ENCODE data around the gene MPRIP. TPM values are rescaled to one million over a fixed set of nuclear protein-coding genes. Genes with fewer than 3 reads are reported as not detected.

MPRIP gene
- total RNA-seq, 1 experiment from 2014 or later, result 1,274 TPM

DNA sequence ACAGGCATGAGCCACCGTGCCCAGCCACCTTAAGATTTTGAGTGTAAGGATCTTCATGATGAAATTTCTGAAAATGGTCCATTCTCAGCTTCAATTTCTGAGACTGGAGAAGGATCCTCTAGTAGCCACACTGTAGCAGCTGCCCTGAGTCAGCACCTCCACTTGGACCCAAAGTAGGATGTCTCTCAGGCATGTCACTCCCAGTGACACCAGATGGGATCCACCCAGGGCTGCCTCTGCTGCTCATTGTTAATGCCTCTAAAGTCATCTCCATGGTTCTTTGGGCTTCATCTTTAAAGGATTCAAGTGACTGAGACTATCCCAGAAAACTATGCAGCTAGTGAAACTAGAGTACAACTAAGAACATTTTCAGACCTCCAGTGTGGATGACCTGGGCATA, 156.0 kb downstream of the MPRIP start:
- Histone ChIP-seq H3K9ac (ENCODE audit: low read length) (no peak overlapping the region), H3K36me3 (ENCODE audit: low read depth, low read length) (peaks cover 8% of the 10 kb centered on the region; the same call in 1 of the 2 replicates), H3K9me3 (ENCODE audit: low read length) (no peaks in the 10 kb centered on the region), H3K79me2 (ENCODE audit: low read length) (peaks cover 13% of the 10 kb centered on the region), H3K27ac (ENCODE audit: low read length) (no peak overlapping the region), H4K20me1 (ENCODE audit: low read length) (no peaks in the 10 kb centered on the region), H3K4me3 (ENCODE audit: low read length) (no peak overlapping the region), H3K4me1 (ENCODE audit: insufficient read depth, low read length) (no peaks in the 10 kb centered on the region; the same call in 1 of the 2 replicates), H3K9me2 (replicated peaks; ENCODE audit: low read length) (no peaks in the 10 kb centered on the region), H3K4me2 (ENCODE audit: low read length) (no peak overlapping the region), H3F3A (ENCODE audit: low read length, unreplicated experiment) (no peaks in the 10 kb centered on the region), H2AFZ (ENCODE audit: low read length) (no peak overlapping the region), H3K27me3 (ENCODE audit: low read length) (no peaks in the 10 kb centered on the region)
- ChIA-PET POLR2A (ENCODE audit: unreplicated experiment) (no interaction called here), CTCF (no interaction called here)
- ATAC-seq (no peak), DNase-seq (no peak)
- intact Hi-C loops (cut with micrococcal nuclease), result no loop called here
- no TSS peak for BruUV-seq (replicated peaks)
- TF ChIP-seq EZH2 (IDR thresholded peaks at IDR 0.05; ENCODE audit: low read length, unreplicated experiment) (no peak), EZH2phosphoT487 (IDR thresholded peaks at IDR 0.05; ENCODE audit: borderline replicate concordance, low read length) (no peak)
- TF ChIP-seq, protein P1, sequence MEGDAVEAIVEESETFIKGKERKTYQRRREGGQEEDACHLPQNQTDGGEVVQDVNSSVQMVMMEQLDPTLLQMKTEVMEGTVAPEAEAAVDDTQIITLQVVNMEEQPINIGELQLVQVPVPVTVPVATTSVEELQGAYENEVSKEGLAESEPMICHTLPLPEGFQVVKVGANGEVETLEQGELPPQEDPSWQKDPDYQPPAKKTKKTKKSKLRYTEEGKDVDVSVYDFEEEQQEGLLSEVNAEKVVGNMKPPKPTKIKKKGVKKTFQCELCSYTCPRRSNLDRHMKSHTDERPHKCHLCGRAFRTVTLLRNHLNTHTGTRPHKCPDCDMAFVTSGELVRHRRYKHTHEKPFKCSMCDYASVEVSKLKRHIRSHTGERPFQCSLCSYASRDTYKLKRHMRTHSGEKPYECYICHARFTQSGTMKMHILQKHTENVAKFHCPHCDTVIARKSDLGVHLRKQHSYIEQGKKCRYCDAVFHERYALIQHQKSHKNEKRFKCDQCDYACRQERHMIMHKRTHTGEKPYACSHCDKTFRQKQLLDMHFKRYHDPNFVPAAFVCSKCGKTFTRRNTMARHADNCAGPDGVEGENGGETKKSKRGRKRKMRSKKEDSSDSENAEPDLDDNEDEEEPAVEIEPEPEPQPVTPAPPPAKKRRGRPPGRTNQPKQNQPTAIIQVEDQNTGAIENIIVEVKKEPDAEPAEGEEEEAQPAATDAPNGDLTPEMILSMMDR (conservative IDR thresholded peaks at IDR 0.05; ENCODE audit: low read depth, low read length), result no peak

DNA sequence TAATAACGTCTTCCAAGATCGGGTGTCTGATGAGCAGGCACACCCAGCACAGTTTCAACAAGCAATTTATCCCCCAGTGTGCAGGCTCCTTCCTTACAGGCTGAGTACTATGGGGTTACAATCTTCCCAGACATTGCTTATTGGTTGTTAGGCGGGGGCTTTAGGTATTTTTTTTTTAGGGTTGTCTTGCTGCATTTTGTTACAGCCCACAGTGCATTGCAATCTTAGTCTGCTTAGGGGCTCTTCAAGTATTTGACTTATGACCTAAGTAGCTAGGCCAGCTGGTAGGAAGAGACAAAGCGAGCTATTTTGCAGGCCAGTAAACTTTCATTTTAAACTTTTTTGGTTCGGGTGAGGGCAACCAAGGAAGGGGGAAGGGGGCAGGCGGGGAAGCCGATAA, 158.1 kb downstream of the MPRIP start:
- ChIA-PET CTCF (no interaction called here), POLR2A (ENCODE audit: unreplicated experiment) (no interaction called here)
- H3K36me3 ChIP-seq (ENCODE audit: low read depth, low read length), result peaks cover 8% of the 10 kb centered on the region; the same call in 1 of the 2 replicates
- DNase-seq (no peak), ATAC-seq (no peak)
- no peak overlapping the region for H2AFZ ChIP-seq (ENCODE audit: low read length)
- no peaks in the 10 kb centered on the region for H3F3A ChIP-seq (ENCODE audit: low read length, unreplicated experiment)
- no peak overlapping the region for H3K4me3 ChIP-seq (ENCODE audit: low read length)
- H3K4me2 ChIP-seq (ENCODE audit: low read length), result no peak overlapping the region
- TF ChIP-seq EZH2 (IDR thresholded peaks at IDR 0.05; ENCODE audit: low read length, unreplicated experiment), result no peak
- no peak for TF ChIP-seq EZH2phosphoT487 (IDR thresholded peaks at IDR 0.05; ENCODE audit: borderline replicate concordance, low read length)
- TF ChIP-seq, protein P1 (conservative IDR thresholded peaks at IDR 0.05; ENCODE audit: low read depth, low read length), result no peak
- no TSS peak for BruUV-seq (replicated peaks)
- H3K79me2 ChIP-seq (ENCODE audit: low read length), result peaks cover 33% of the 10 kb centered on the region
- H3K27me3 ChIP-seq (ENCODE audit: low read length), result no peaks in the 10 kb centered on the region
- H3K9ac ChIP-seq (ENCODE audit: low read length), result no peak overlapping the region
- H4K20me1 ChIP-seq (ENCODE audit: low read length), result no peaks in the 10 kb centered on the region
- peaks cover 19% of the 10 kb centered on the region for H3K4me1 ChIP-seq (ENCODE audit: insufficient read depth, low read length)
- H3K9me3 ChIP-seq (ENCODE audit: low read length), result no peaks in the 10 kb centered on the region
- no peak overlapping the region for H3K27ac ChIP-seq (ENCODE audit: low read length)
- H3K9me2 ChIP-seq (replicated peaks; ENCODE audit: low read length), result no peaks in the 10 kb centered on the region
- intact Hi-C loops (cut with micrococcal nuclease), result no loop called here

DNA sequence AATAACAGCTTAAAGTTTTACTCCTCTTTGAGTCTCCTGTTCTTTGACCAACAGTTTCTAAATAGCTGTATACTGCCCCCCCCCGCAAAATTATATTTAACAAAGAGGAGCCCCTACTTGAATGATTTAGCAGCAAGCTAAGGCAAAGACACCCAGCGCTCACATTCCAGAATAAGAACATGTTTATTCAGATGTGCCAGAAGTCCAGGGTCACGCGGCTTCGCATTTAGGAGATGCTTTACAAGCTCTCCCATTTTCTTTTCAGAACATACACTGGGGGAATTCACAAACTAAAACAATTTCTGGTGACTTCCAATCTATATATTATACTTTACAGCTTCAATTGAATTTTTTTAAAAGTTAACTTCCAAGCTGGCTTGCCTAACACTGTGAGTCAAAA, 158.6 kb downstream of the MPRIP start:
- DNase-seq, result no peak
- Histone ChIP-seq H3K4me3 (ENCODE audit: low read length) (no peak overlapping the region), H3K9me2 (replicated peaks; ENCODE audit: low read length) (no peaks in the 10 kb centered on the region), H3K4me1 (ENCODE audit: insufficient read depth, low read length) (peaks cover 24% of the 10 kb centered on the region), H3K79me2 (ENCODE audit: low read length) (peaks cover 36% of the 10 kb centered on the region), H3K36me3 (ENCODE audit: low read depth, low read length) (peaks cover 8% of the 10 kb centered on the region; the same call in 1 of the 2 replicates), H3K4me2 (ENCODE audit: low read length) (no peak overlapping the region), H3K27ac (ENCODE audit: low read length) (no peak overlapping the region), H3K27me3 (ENCODE audit: low read length) (no peaks in the 10 kb centered on the region), H3K9me3 (ENCODE audit: low read length) (no peaks in the 10 kb centered on the region), H3F3A (ENCODE audit: low read length, unreplicated experiment) (no peaks in the 10 kb centered on the region), H2AFZ (ENCODE audit: low read length) (no peak overlapping the region), H4K20me1 (ENCODE audit: low read length) (no peaks in the 10 kb centered on the region), H3K9ac (ENCODE audit: low read length) (no peak overlapping the region)
- intact Hi-C loops (cut with micrococcal nuclease), result no loop called here
- no peak for ATAC-seq
- ChIA-PET CTCF (no interaction called here), POLR2A (ENCODE audit: unreplicated experiment) (no interaction called here)
- TF ChIP-seq, protein P1 (conservative IDR thresholded peaks at IDR 0.05; ENCODE audit: low read depth, low read length), result no peak
- TF ChIP-seq EZH2 (IDR thresholded peaks at IDR 0.05; ENCODE audit: low read length, unreplicated experiment) (no peak), EZH2phosphoT487 (IDR thresholded peaks at IDR 0.05; ENCODE audit: borderline replicate concordance, low read length) (no peak)
- no TSS peak for BruUV-seq (replicated peaks)
